ENCODE data around the gene PLCL1.
"Not testable (repeated sequence)": the region's sequence is repeated elsewhere in the genome, so short reads cannot be mapped to it uniquely, and the experiment has no call there.

PLCL1 gene

GRCh38 chr2:198173864-198174263 lies 369.5 kb downstream of the PLCL1 start:
- no peak for DNase-seq (ENCODE audit: low read depth in 2 of 2)

GRCh38 chr2:198175271-198175670 lies 370.9 kb downstream of the PLCL1 start:
- no peak for DNase-seq (ENCODE audit: low read depth in 2 of 2)

- DNase-seq (ENCODE audit: low read depth in 2 of 2), result no peak
Measured at GRCh38 chr2:198177040-198177439, 372.6 kb downstream of the PLCL1 start.

GRCh38 chr2:198178766-198179165 lies 374.4 kb downstream of the PLCL1 start:
- DNase-seq (ENCODE audit: low read depth in 2 of 2), result no peak

- no peak for DNase-seq (ENCODE audit: low read depth in 2 of 2)
Measured at GRCh38 chr2:198186257-198186656, 381.9 kb downstream of the PLCL1 start.

- no peak for DNase-seq (ENCODE audit: low read depth in 2 of 2)
Measured at GRCh38 chr2:198187841-198188240, 383.4 kb downstream of the PLCL1 start.

GRCh38 chr2:198188982-198189381 lies 384.6 kb downstream of the PLCL1 start:
- DNase-seq (ENCODE audit: low read depth in 2 of 2), result no peak

- DNase-seq (ENCODE audit: low read depth in 2 of 2), result no peak
Measured at GRCh38 chr2:198191651-198192050, 387.3 kb downstream of the PLCL1 start.

- DNase-seq (ENCODE audit: low read depth in 2 of 2), result not testable (repeated sequence)
Measured at GRCh38 chr2:198196556-198196955, 392.2 kb downstream of the PLCL1 start.

Measured in stimulated activated CD8-positive, alpha-beta memory T cell treated with anti-CD3 and anti-CD28 coated beads, Interleukin-7, amount 100 ng/mL, for 1 hour (primary cell).